IMR-90 (cell line): Measurements from ENCODE around the gene FIGLA. TPM values are rescaled to one million over a fixed set of nuclear protein-coding genes. Genes with fewer than 3 reads are reported as not detected.

ENCODE experiments used
- ATAC-seq: fragments of 200-7000 bp; cut with Tn5 transposase; 2 replicates; pipeline ENCODE4 v1.9.1; 2020; ENCODE audit warnings: low read depth, mild to moderate bottlenecking, moderate library complexity
- BruUV-seq: library from RNA; stranded (reverse); fragments of 400-500 nt; replicated peaks from 2 replicates; lab custom pipeline; 2021; lab: Mats Ljungman, UMichigan
- CTCF ChIA-PET: fragments of 300-600 bp; formaldehyde crosslinking; extraction: SDS; loops from one replicate; lab custom pipeline; 2021; ENCODE audit warnings: antibody characterized with exemption; lab: Yijun Ruan, JAX
- POLR2A ChIA-PET: fragments of 300-600 bp; sonication (Branson Sonifier 250); formaldehyde crosslinking; loops from one replicate; lab custom pipeline; 2022; ENCODE audit warnings: antibody characterized with exemption; ENCODE audit not compliant: unreplicated experiment; lab: Charles Lee
- DNase-seq: peaks from one replicate; pipeline ENCODE4 v3.0.0; 2013
- H2AFZ ChIP-seq: replicated peaks from 2 replicates; pipeline ENCODE3; 2013; ENCODE audit warnings: low read length, mild to moderate bottlenecking; ENCODE audit not compliant: poor library complexity
- H2AK5ac ChIP-seq: 2 replicates; pipeline ENCODE4 v1.6.1; 2013; ENCODE audit warnings: low read depth, low read length, inconsistent platforms
- H2AK9ac ChIP-seq: replicated peaks from 2 replicates; pipeline ENCODE3; 2013; ENCODE audit warnings: mild to moderate bottlenecking, low read depth, low read length, moderate library complexity; ENCODE audit not compliant: poor library complexity
- H2BK120ac ChIP-seq: 2 replicates; pipeline ENCODE4 v1.6.1; 2013; ENCODE audit warnings: low read depth, low read length, inconsistent platforms
- H2BK15ac ChIP-seq: 3 replicates; pipeline ENCODE4 v1.6.1; 2013; ENCODE audit warnings: low read depth, low read length, inconsistent platforms
- H2BK20ac ChIP-seq: 2 replicates; pipeline ENCODE4 v1.6.1; 2013; ENCODE audit warnings: low read depth, mild to moderate bottlenecking, inconsistent platforms, low read length, moderate library complexity
- H2BK5ac ChIP-seq: 2 replicates; pipeline ENCODE4 v1.6.1; 2013; ENCODE audit warnings: mild to moderate bottlenecking, low read depth, low read length, inconsistent platforms; ENCODE audit not compliant: poor library complexity, severe bottlenecking
- H3K14ac ChIP-seq: replicated peaks from 2 replicates; pipeline ENCODE4 v1.6.1; 2013; ENCODE audit warnings: low read depth, low read length, inconsistent platforms
- H3K18ac ChIP-seq: 2 replicates; pipeline ENCODE4 v1.6.1; 2013; ENCODE audit warnings: low read depth, low read length, control low read depth
- H3K23ac ChIP-seq: 2 replicates; pipeline ENCODE4 v1.6.1; 2013; ENCODE audit warnings: low read depth, low read length, inconsistent platforms
- H3K27ac ChIP-seq: 2 replicates; pipeline ENCODE4 v1.5.1; 2013; ENCODE audit warnings: mild to moderate bottlenecking, control low read depth, low read length; ENCODE audit not compliant: insufficient read depth
- H3K27me3 ChIP-seq: 2 replicates; pipeline ENCODE4 v1.6.1; 2013; ENCODE audit warnings: low read length; ENCODE audit not compliant: control insufficient read depth, insufficient read depth
- H3K36me3 ChIP-seq: 2 replicates; pipeline ENCODE4 v1.6.1; 2013; ENCODE audit warnings: low read length, mixed read lengths; ENCODE audit not compliant: control insufficient read depth, insufficient read depth
- H3K4ac ChIP-seq: 2 replicates; pipeline ENCODE4 v1.6.1; 2013; ENCODE audit warnings: low read depth, low read length, inconsistent platforms
- H3K4me1 ChIP-seq: 2 replicates; pipeline ENCODE4 v1.6.1; 2013; ENCODE audit warnings: low read length, mixed read lengths; ENCODE audit not compliant: control insufficient read depth, insufficient read depth
- H3K4me2 ChIP-seq: 2 replicates; pipeline ENCODE4 v1.6.1; 2013; ENCODE audit warnings: low read depth, mild to moderate bottlenecking, control low read depth, low read length, moderate library complexity
- H3K4me3 ChIP-seq: 2 replicates; pipeline ENCODE4 v1.5.1; 2013; ENCODE audit warnings: low read depth, mild to moderate bottlenecking, control low read depth, low read length, moderate library complexity; ENCODE audit not compliant: insufficient read depth
- H3K56ac ChIP-seq: 2 replicates; pipeline ENCODE4 v1.6.1; 2013; ENCODE audit warnings: low read length, inconsistent platforms; ENCODE audit not compliant: insufficient read depth; ENCODE audit errors: extremely low read depth
- H3K79me1 ChIP-seq, 2 experiments: 2 replicates each; pipeline ENCODE4 v1.6.1; 2013; ENCODE audit warnings: low read length in 2 of 2, inconsistent platforms in 1 of 2, low read depth in 1 of 2
- H3K9ac ChIP-seq: 2 replicates; pipeline ENCODE4 v1.6.1; 2013; ENCODE audit warnings: low read depth, low read length, control low read depth
- H3K9me1 ChIP-seq: 2 replicates; pipeline ENCODE4 v1.6.1; 2013; ENCODE audit warnings: low read length, inconsistent platforms; ENCODE audit not compliant: insufficient read depth
- H3K9me3 ChIP-seq: 2 replicates; pipeline ENCODE4 v1.6.1; 2013; ENCODE audit warnings: low read length; ENCODE audit not compliant: control insufficient read depth, insufficient read depth
- H4K20me1 ChIP-seq: 2 replicates; pipeline ENCODE4 v1.6.1; 2013; ENCODE audit warnings: low read length, inconsistent platforms; ENCODE audit not compliant: insufficient read depth
- H4K5ac ChIP-seq: 2 replicates; pipeline ENCODE4 v1.6.1; 2013; ENCODE audit warnings: mild to moderate bottlenecking, low read depth, low read length, control low read depth
- H4K8ac ChIP-seq, 2 experiments: 2 replicates each; pipeline ENCODE4 v1.6.1; 2013; ENCODE audit warnings: low read depth in 2 of 2, low read length in 2 of 2, control low read depth in 1 of 2, inconsistent platforms in 1 of 2
- H4K91ac ChIP-seq: 2 replicates; pipeline ENCODE4 v1.6.1; 2013; ENCODE audit warnings: low read depth, low read length, inconsistent platforms; ENCODE audit not compliant: insufficient read depth
- MAZ ChIP-seq: IDR thresholded peaks from 2 replicates; pipeline ENCODE4 v1.6.1; 2012; ENCODE audit warnings: low read depth, mild to moderate bottlenecking, low read length, improper control_type of control experiment, moderate library complexity, borderline replicate concordance
- WGBS, 2 experiments: methylation state at CpG; one replicate each; pipeline versions ENCODE4 v1.1.5 to v1.1.7; 2013; ENCODE audit warnings: missing lambda C conversion rate in 2 of 2; ENCODE audit not compliant: insufficient read length in 1 of 2; ENCODE audit errors: extremely low coverage in 2 of 2; 5-methylcytosine and 5-hydroxymethylcytosine counted together
- dilution Hi-C: fragments of 300-500 bp; cut with HindIII; formaldehyde crosslinking; loops from one replicate; pipeline ENCODE4 v1.14.3; 2018; ENCODE audit warnings: low sequenced_read_pairs; ENCODE audit not compliant: unreplicated experiment
- in situ Hi-C: fragments of 300-500 bp; cut with MboI; formaldehyde crosslinking; loops from 3 replicates; pipeline ENCODE4 v1.14.3; 2019; ENCODE audit warnings: low sequenced_read_pairs, inconsistent platforms, mixed read lengths
- intact Hi-C: fragments of 100-400 bp; cut with micrococcal nuclease; formaldehyde crosslinking; loops from 2 replicates; pipeline ENCODE4 v1.10.0; 2022
- polyA plus RNA-seq, 3 experiments: library from polyadenylated mRNA; depleted of rRNA; stranded (reverse); fragments of >200 nt; gene quantifications; 2 replicates each; pipeline ENCODE4 v1.2.3, GENCODE V29; 2012; ENCODE audit warnings: low replicate concordance in 1 of 3
- total RNA-seq: library from RNA; depleted of rRNA; stranded (reverse); fragments of >200 nt; gene quantifications from 2 replicates; pipeline ENCODE4 v1.2.3, GENCODE V29; 2012

Gene FIGLA
- total and polyA plus RNA-seq, 2 of the 4 experiments (the other 2 are of a cell fraction), result not detected

DNA sequence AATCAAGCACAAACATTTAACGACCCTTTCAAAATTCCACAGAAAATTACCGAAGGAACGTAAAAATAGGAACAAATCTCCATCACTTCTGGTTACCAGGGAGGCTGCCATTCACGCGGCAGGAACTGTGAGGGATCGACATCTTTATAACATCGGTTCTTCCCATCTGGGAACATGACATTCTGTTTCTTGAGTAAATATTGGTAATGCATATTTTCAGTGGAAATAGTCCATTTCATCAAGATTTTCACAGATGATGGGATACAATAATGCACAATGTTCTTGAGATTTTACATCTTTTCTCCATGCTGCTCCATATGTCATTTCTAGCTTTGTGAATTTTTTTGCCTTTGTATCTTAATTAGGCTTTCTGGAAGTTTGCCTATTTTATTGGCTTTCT, 32.5 kb downstream of the FIGLA start:
- Histone ChIP-seq H3K79me1 (no peaks in the 10 kb centered on the region), H3K36me3 (no peaks in the 10 kb centered on the region), H2BK15ac (no peak overlapping the region), H2AK9ac (no peak overlapping the region), H2BK120ac (no peak overlapping the region), H3K18ac (no peak overlapping the region), H2AFZ (no peak overlapping the region), H3K4me2 (no peak overlapping the region), H3K9me1 (no peaks in the 10 kb centered on the region), H3K4me1 (no peaks in the 10 kb centered on the region), H3K27me3 (no peaks in the 10 kb centered on the region), H2AK5ac (no peak overlapping the region), H3K23ac (no peak overlapping the region), H3K14ac (no peak overlapping the region), H4K91ac (no peak overlapping the region), H4K8ac (no peak overlapping the region), H2BK20ac (no peak overlapping the region), H2BK5ac (no peak overlapping the region), H3K56ac (no peak overlapping the region), H3K4me3 (no peak overlapping the region), H4K20me1 (no peaks in the 10 kb centered on the region), H3K27ac (no peak overlapping the region), H3K9me3 (no peaks in the 10 kb centered on the region), H3K9ac (no peak overlapping the region), H3K4ac (no peak overlapping the region), H4K5ac (no peak overlapping the region)
- WGBS, 2 experiments, result no CpG with 5 or more reads among the region's 7 CpGs
- ChIA-PET CTCF (no interaction called here), POLR2A (no interaction called here)
- dilution Hi-C loops, result no loop called here
- no TSS peak for BruUV-seq
- no peak for TF ChIP-seq MAZ
- DNase-seq (no peak), ATAC-seq (no peak)
- intact Hi-C loops, result no loop called here
- in situ Hi-C loops, result no loop called here
